ENCODE data around the gene AK1.

The AK1 gene

DNA sequence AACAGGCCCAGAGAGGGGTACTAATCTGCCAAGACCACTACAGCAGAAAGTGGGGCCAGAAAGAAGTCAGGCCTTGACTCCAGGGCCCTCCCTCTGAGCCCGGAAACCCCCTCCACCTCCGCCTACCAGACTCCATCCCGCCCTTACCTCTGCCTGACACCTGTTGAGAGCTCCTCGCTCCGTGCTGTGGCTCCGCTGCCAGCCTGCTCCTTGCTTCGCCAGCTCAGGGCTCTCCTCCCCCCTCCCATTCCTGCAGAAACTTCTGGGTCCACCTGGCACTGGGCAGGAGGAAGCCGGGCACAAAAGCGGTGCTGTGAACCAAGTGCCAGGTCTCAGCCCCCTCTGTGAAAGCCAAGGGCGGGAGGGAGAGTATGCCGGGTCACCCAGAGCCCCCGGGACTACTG lies 28.3 kb upstream of the AK1 start:
- H3K18ac ChIP-seq (ENCODE audit: low read length): no peak overlapping the region
- no peak overlapping the region for H4K8ac ChIP-seq (ENCODE audit: low read depth, low read length)
- H2BK120ac ChIP-seq (ENCODE audit: low read depth, low read length): no peak overlapping the region
- H4K5ac ChIP-seq (ENCODE audit: low read length): no peak overlapping the region
- H3K4me2 ChIP-seq (ENCODE audit: low read length): no peak overlapping the region
- no peak overlapping the region for H2BK15ac ChIP-seq (replicated peaks; ENCODE audit: low read depth)
- H3K79me2 ChIP-seq (ENCODE audit: control insufficient read depth, insufficient read depth, low read length): no peaks in the 10 kb centered on the region
- H3K27ac ChIP-seq (ENCODE audit: low read depth, low read length): no peak overlapping the region
- no peak overlapping the region for H3K23ac ChIP-seq (ENCODE audit: low read length)
- peaks cover 6% of the 10 kb centered on the region for H3K4me1 ChIP-seq (ENCODE audit: control insufficient read depth, low read depth, low read length)
- H2AK5ac ChIP-seq (ENCODE audit: low read length): no peak overlapping the region
- H3K79me1 ChIP-seq (ENCODE audit: low read length): no peaks in the 10 kb centered on the region
- no peaks in the 10 kb centered on the region for H3K27me3 ChIP-seq (ENCODE audit: insufficient read depth, low read length, poor library complexity)
- no peak overlapping the region for H3K9ac ChIP-seq (ENCODE audit: low read length)
- H3K36me3 ChIP-seq (ENCODE audit: control insufficient read depth, insufficient read depth, low read length): no peaks in the 10 kb centered on the region
- no CpG with 5 or more reads among the region's 12 CpGs for WGBS (ENCODE audit: extremely low coverage, insufficient coverage, low lambda C conversion rate)
- no peak overlapping the region for H3K4me3 ChIP-seq (ENCODE audit: low read length)
- H3K56ac ChIP-seq (ENCODE audit: low read length): no peak overlapping the region
- no peak for DNase-seq
- no peak overlapping the region for H3K4ac ChIP-seq (ENCODE audit: low read depth, low read length)
- H2BK5ac ChIP-seq (ENCODE audit: low read length): no peak overlapping the region

GRCh38 chr9:127905004-127905728 lies 27.7 kb upstream of the AK1 start:
- no peaks in the 10 kb centered on the region for H3K27me3 ChIP-seq (ENCODE audit: insufficient read depth, low read length, poor library complexity)
- peak overlapping the region; percentile 32 for H3K9ac ChIP-seq (ENCODE audit: low read length)
- H4K5ac ChIP-seq (ENCODE audit: low read length): no peak overlapping the region
- H4K8ac ChIP-seq (ENCODE audit: low read depth, low read length): no peak overlapping the region
- no peaks in the 10 kb centered on the region for H3K36me3 ChIP-seq (ENCODE audit: control insufficient read depth, insufficient read depth, low read length)
- H3K56ac ChIP-seq (ENCODE audit: low read length): peak overlapping the region; percentile 70
- no peak for DNase-seq
- H3K79me1 ChIP-seq (ENCODE audit: low read length): no peaks in the 10 kb centered on the region
- H3K18ac ChIP-seq (ENCODE audit: low read length): peak overlapping the region; percentile 2
- peaks cover 6% of the 10 kb centered on the region for H3K4me1 ChIP-seq (ENCODE audit: control insufficient read depth, low read depth, low read length)
- peak overlapping the region; percentile 2 for H3K27ac ChIP-seq (ENCODE audit: low read depth, low read length)
- H2AK5ac ChIP-seq (ENCODE audit: low read length): no peak overlapping the region
- no peak overlapping the region for H3K4me3 ChIP-seq (ENCODE audit: low read length)
- no peak overlapping the region for H3K4ac ChIP-seq (ENCODE audit: low read depth, low read length)
- H2BK120ac ChIP-seq (ENCODE audit: low read depth, low read length): no peak overlapping the region
- H2BK15ac ChIP-seq (replicated peaks; ENCODE audit: low read depth): no peak overlapping the region
- no peak overlapping the region for H3K4me2 ChIP-seq (ENCODE audit: low read length)
- H3K23ac ChIP-seq (ENCODE audit: low read length): no peak overlapping the region
- no CpG with 5 or more reads among the region's 5 CpGs for WGBS (ENCODE audit: extremely low coverage, insufficient coverage, low lambda C conversion rate)
- H2BK5ac ChIP-seq (ENCODE audit: low read length): no peak overlapping the region
- no peaks in the 10 kb centered on the region for H3K79me2 ChIP-seq (ENCODE audit: control insufficient read depth, insufficient read depth, low read length)

- H2AK5ac ChIP-seq (ENCODE audit: low read length): no peak overlapping the region
- H2BK120ac ChIP-seq (ENCODE audit: low read depth, low read length): no peak overlapping the region
- H4K8ac ChIP-seq (ENCODE audit: low read depth, low read length): no peak overlapping the region
- peak overlapping the region; percentile 2 for H3K18ac ChIP-seq (ENCODE audit: low read length)
- no peaks in the 10 kb centered on the region for H3K79me1 ChIP-seq (ENCODE audit: low read length)
- no peaks in the 10 kb centered on the region for H3K27me3 ChIP-seq (ENCODE audit: insufficient read depth, low read length, poor library complexity)
- peak overlapping the region; percentile 2 for H3K27ac ChIP-seq (ENCODE audit: low read depth, low read length)
- no peak overlapping the region for H3K4me3 ChIP-seq (ENCODE audit: low read length)
- WGBS (ENCODE audit: extremely low coverage, insufficient coverage, low lambda C conversion rate): no CpG with 5 or more reads among the region's 12 CpGs
- DNase-seq: peak; percentile 43
- no peak overlapping the region for H3K4me2 ChIP-seq (ENCODE audit: low read length)
- no peak overlapping the region for H4K5ac ChIP-seq (ENCODE audit: low read length)
- no peaks in the 10 kb centered on the region for H3K36me3 ChIP-seq (ENCODE audit: control insufficient read depth, insufficient read depth, low read length)
- no peak overlapping the region for H2BK5ac ChIP-seq (ENCODE audit: low read length)
- peak overlapping the region; percentile 32 for H3K9ac ChIP-seq (ENCODE audit: low read length)
- H2BK15ac ChIP-seq (replicated peaks; ENCODE audit: low read depth): no peak overlapping the region
- H3K79me2 ChIP-seq (ENCODE audit: control insufficient read depth, insufficient read depth, low read length): no peaks in the 10 kb centered on the region
- peaks cover 6% of the 10 kb centered on the region for H3K4me1 ChIP-seq (ENCODE audit: control insufficient read depth, low read depth, low read length)
- no peak overlapping the region for H3K23ac ChIP-seq (ENCODE audit: low read length)
- H3K56ac ChIP-seq (ENCODE audit: low read length): peak overlapping the region; percentile 70
- H3K4ac ChIP-seq (ENCODE audit: low read depth, low read length): no peak overlapping the region
Observed at GRCh38 chr9:127904561-127905003, 27.1 kb upstream of the AK1 start.

- H3K27ac ChIP-seq (ENCODE audit: low read depth, low read length): peak overlapping the region; percentile 6
- peaks cover 6% of the 10 kb centered on the region for H3K4me1 ChIP-seq (ENCODE audit: control insufficient read depth, low read depth, low read length)
Observed at GRCh38 chr9:127903557-127904475, 26.3 kb upstream of the AK1 start.

GRCh38 chr9:127899128-127899943 lies 21.9 kb upstream of the AK1 start, which contains the start of gene ST6GALNAC6:
Gene ST6GALNAC6 (minus strand): TSS chr9:127899603. CDS start chr9:127897981, 1,622 bp downstream.
- Histone ChIP-seq H3K18ac (ENCODE audit: low read length) (peak within 1 kb of the TSS; percentile 64), H4K8ac (ENCODE audit: low read depth, low read length) (peak within 1 kb of the TSS; percentile 77), H3K4me2 (ENCODE audit: low read length) (peak within 1 kb of the TSS; percentile 80), H3K23ac (ENCODE audit: low read length) (no peak within 1 kb of the TSS), H3K4me3 (ENCODE audit: low read length) (peak within 1 kb of the TSS; percentile 71), H3K4ac (ENCODE audit: low read depth, low read length) (no peak within 1 kb of the TSS), H3K27me3 (ENCODE audit: insufficient read depth, low read length, poor library complexity) (no peaks in the 10 kb centered on the region), H3K36me3 (ENCODE audit: control insufficient read depth, insufficient read depth, low read length) (no peaks in the 10 kb centered on the region), H3K27ac (ENCODE audit: low read depth, low read length) (no peak within 1 kb of the TSS), H3K56ac (ENCODE audit: low read length) (peak within 1 kb of the TSS; percentile 81), H2BK5ac (ENCODE audit: low read length) (no peak within 1 kb of the TSS), H4K5ac (ENCODE audit: low read length) (no peak within 1 kb of the TSS), H2BK15ac (replicated peaks; ENCODE audit: low read depth) (no peak within 1 kb of the TSS), H2AK5ac (ENCODE audit: low read length) (no peak within 1 kb of the TSS), H3K4me1 (ENCODE audit: control insufficient read depth, low read depth, low read length) (peaks cover 6% of the 10 kb centered on the region), H3K79me1 (ENCODE audit: low read length) (no peaks in the 10 kb centered on the region), H2BK120ac (ENCODE audit: low read depth, low read length) (peak within 1 kb of the TSS; percentile 39), H3K9ac (ENCODE audit: low read length) (peak within 1 kb of the TSS; percentile 82), H3K79me2 (ENCODE audit: control insufficient read depth, insufficient read depth, low read length) (no peaks in the 10 kb centered on the region)
- peak; percentile 68 for DNase-seq
- no CpG with 5 or more reads among the region's 89 CpGs for WGBS (ENCODE audit: extremely low coverage, insufficient coverage, low lambda C conversion rate)

More at GRCh38 chr9:127903557-127904475, 26.3 kb upstream of the AK1 start:
- no CpG with 5 or more reads among the region's 17 CpGs for WGBS (ENCODE audit: extremely low coverage, insufficient coverage, low lambda C conversion rate)
- Histone ChIP-seq H3K23ac (ENCODE audit: low read length) (no peak overlapping the region), H2BK15ac (replicated peaks; ENCODE audit: low read depth) (no peak overlapping the region), H3K4me2 (ENCODE audit: low read length) (no peak overlapping the region), H3K9ac (ENCODE audit: low read length) (peak overlapping the region; percentile 50), H3K79me2 (ENCODE audit: control insufficient read depth, insufficient read depth, low read length) (no peaks in the 10 kb centered on the region), H2BK5ac (ENCODE audit: low read length) (peak overlapping the region; percentile 47), H4K8ac (ENCODE audit: low read depth, low read length) (no peak overlapping the region), H3K56ac (ENCODE audit: low read length) (peak overlapping the region; percentile 70), H2BK120ac (ENCODE audit: low read depth, low read length) (no peak overlapping the region), H4K5ac (ENCODE audit: low read length) (no peak overlapping the region), H3K18ac (ENCODE audit: low read length) (no peak overlapping the region), H3K4ac (ENCODE audit: low read depth, low read length) (no peak overlapping the region), H3K79me1 (ENCODE audit: low read length) (no peaks in the 10 kb centered on the region), H2AK5ac (ENCODE audit: low read length) (peak overlapping the region; percentile 61), H3K36me3 (ENCODE audit: control insufficient read depth, insufficient read depth, low read length) (no peaks in the 10 kb centered on the region), H3K4me3 (ENCODE audit: low read length) (no peak overlapping the region), H3K27me3 (ENCODE audit: insufficient read depth, low read length, poor library complexity) (no peaks in the 10 kb centered on the region)
- peak; percentile 90 for DNase-seq
